B cell (primary cell): ENCODE results near the gene NTSR2. TPM values are rescaled to one million over a fixed set of nuclear protein-coding genes. Genes with fewer than 3 reads are reported as not detected.

ENCODE experiments used
- ATAC-seq: fragments of 200-7000 bp; cut with Tn5 transposase; one replicate; pipeline ENCODE4 v1.10.0; 2021; ENCODE audit warnings: low read depth, mild to moderate bottlenecking, moderate number of reproducible peaks, moderate library complexity
- CTCF ChIA-PET: fragments of 350-600 bp; sonication (Branson Sonifier 250); formaldehyde crosslinking; loops from one replicate; lab custom pipeline; 2021; ENCODE audit warnings: antibody characterized with exemption, inconsistent platforms; lab: Charles Lee
- POLR2A ChIA-PET: fragments of 350-600 bp; sonication (Branson Sonifier 250); formaldehyde crosslinking; loops from one replicate; lab custom pipeline; 2021; ENCODE audit warnings: antibody characterized with exemption; lab: Charles Lee
- DNase-seq: peaks from one replicate; pipeline ENCODE4 v3.0.0; 2013
- H2AFZ ChIP-seq: 2 replicates; pipeline ENCODE4 v1.6.1; 2012; ENCODE audit warnings: mild to moderate bottlenecking, low read depth, low read length; ENCODE audit not compliant: insufficient read depth, poor library complexity, severe bottlenecking
- H3K27ac ChIP-seq, 2 donors: 1 replicate in 1 of 2; 2 replicates in 1 of 2; pipeline ENCODE4 v1.5.1; 2012 to 2013; ENCODE audit warnings: low read length in 2 of 2, mild to moderate bottlenecking in 2 of 2, moderate library complexity in 1 of 2
- H3K27me3 ChIP-seq, 4 experiments: fragments of 200-600 bp in 1 of 4; sonication (generic) in 1 of 4; replicated peaks in 1 of 4; 1 replicate in 2 of 4; 2 replicates in 2 of 4; pipeline versions ENCODE4 v1.6.1 to v1.7.0; 2013 to 2016; ENCODE audit warnings: low read length in 3 of 4, mild to moderate bottlenecking in 2 of 4, mixed read lengths in 1 of 4, moderate library complexity in 1 of 4; ENCODE audit not compliant: insufficient read depth in 4 of 4, control insufficient read depth in 3 of 4; ENCODE audit errors: control extremely low read depth in 1 of 4
- H3K36me3 ChIP-seq, 2 experiments: replicated peaks in 1 of 2; 1 replicate in 1 of 2; 2 replicates in 1 of 2; pipeline versions ENCODE4 v1.6.1 to v1.7.1; 2013; ENCODE audit warnings: low read length in 1 of 2; ENCODE audit not compliant: insufficient read depth in 2 of 2, control insufficient read depth in 1 of 2; ENCODE audit errors: control extremely low read depth in 1 of 2, extremely low read depth in 1 of 2
- H3K4me1 ChIP-seq, 2 donors: fragments of 200-600 bp in 1 of 2; sonication (generic) in 1 of 2; 1 replicate in 1 of 2; 2 replicates in 1 of 2; pipeline versions ENCODE4 v1.5.1 to v1.6.1; 2013 to 2017; ENCODE audit warnings: low read length in 2 of 2; ENCODE audit not compliant: control insufficient read depth in 2 of 2, insufficient read depth in 2 of 2
- H3K4me2 ChIP-seq: replicated peaks from 2 replicates; pipeline ENCODE3; 2012; ENCODE audit warnings: mild to moderate bottlenecking, low read depth, low read length; ENCODE audit not compliant: poor library complexity, severe bottlenecking
- H3K4me3 ChIP-seq, 5 experiments: fragments of 200-600 bp in 1 of 5; sonication (generic) in 1 of 5; 1 replicate in 3 of 5; 2 replicates in 2 of 5; pipeline versions ENCODE4 v1.5.1 to v1.7.0; 2011 to 2016; ENCODE audit warnings: low read length in 4 of 5, mild to moderate bottlenecking in 4 of 5, low read depth in 2 of 5, control low read depth in 1 of 5, moderate library complexity in 1 of 5; ENCODE audit not compliant: insufficient read depth in 1 of 5; ENCODE audit errors: control extremely low read depth in 1 of 5, extremely low read depth in 1 of 5
- H3K79me2 ChIP-seq: fragments of 200-600 bp; sonication (generic); one replicate; pipeline ENCODE4 v1.6.0; 2016; ENCODE audit warnings: low read length; ENCODE audit not compliant: control insufficient read depth, insufficient read depth
- H3K9ac ChIP-seq: fragments of 200-600 bp; sonication (generic); 2 replicates; pipeline ENCODE4 v1.6.1; 2017; ENCODE audit warnings: mild to moderate bottlenecking, low read length, moderate library complexity
- H3K9me3 ChIP-seq, 3 donors: one replicate each; pipeline versions ENCODE4 v1.6.1 to v1.7.1; 2013; ENCODE audit warnings: low read length in 2 of 3; ENCODE audit not compliant: control insufficient read depth in 2 of 3, insufficient read depth in 1 of 3; ENCODE audit errors: control extremely low read depth in 1 of 3
- H4K20me1 ChIP-seq: 2 replicates; pipeline ENCODE4 v1.6.0; 2012; ENCODE audit warnings: mild to moderate bottlenecking, low read length; ENCODE audit not compliant: insufficient read depth, control insufficient read depth, poor library complexity, severe bottlenecking
- H3K27ac Mint-ChIP-seq: one replicate; pipeline ENCODE4 v1.8.0; 2021; ENCODE audit warnings: mixed read lengths
- H3K27me3 Mint-ChIP-seq: one replicate; pipeline ENCODE4 v1.8.0; 2021; ENCODE audit warnings: mixed read lengths
- H3K4me1 Mint-ChIP-seq: one replicate; pipeline ENCODE4 v1.8.0; 2021; ENCODE audit warnings: mixed read lengths
- H3K4me3 Mint-ChIP-seq: one replicate; pipeline ENCODE4 v1.8.0; 2021; ENCODE audit warnings: mixed read lengths
- H3K9me3 Mint-ChIP-seq: one replicate; pipeline ENCODE4 v1.8.0; 2022; ENCODE audit warnings: mixed read lengths; ENCODE audit not compliant: insufficient read depth
- CTCF ChIP-seq: fragments of 200-600 bp; IDR thresholded peaks from one replicate; pipeline ENCODE4 v1.8.0; 2022; ENCODE audit warnings: antibody characterized with exemption, mild to moderate bottlenecking
- EZH2 ChIP-seq: IDR thresholded peaks from 2 replicates; pipeline ENCODE4 v1.6.1; 2012; ENCODE audit warnings: borderline replicate concordance, low read depth, mild to moderate bottlenecking, moderate library complexity, low read length; ENCODE audit not compliant: insufficient read depth, poor library complexity, severe bottlenecking
- WGBS: methylation state at CpG from one replicate; pipeline ENCODE4 v1.1.5; 2013; ENCODE audit warnings: missing lambda C conversion rate; ENCODE audit not compliant: insufficient coverage; 5-methylcytosine and 5-hydroxymethylcytosine counted together
- intact Hi-C: fragments of 100-400 bp; cut with micrococcal nuclease; formaldehyde crosslinking; loops from one replicate; pipeline ENCODE4 v1.10.0; 2022
- polyA plus RNA-seq: library from polyadenylated mRNA; depleted of rRNA; stranded (reverse); fragments of >200 nt; gene quantifications from 2 replicates; pipeline ENCODE4 v1.2.3, GENCODE V29; 2012
- total RNA-seq, 2 donors: library from RNA; stranded (reverse); fragments of 120-200 nt in 1 of 2; gene quantifications; 1 replicate in 1 of 2; 2 replicates in 1 of 2; pipeline versions ENCODE4 v1.2.3 to v1.2.4, GENCODE V29; 2013 to 2022

Gene NTSR2
- total and polyA plus RNA-seq, 2 donors (not counting 1 experiment from before 2014, with no cell fraction given), result not detected

GRCh38 chr2:11672407-11672806 is 2.4 kb upstream of the NTSR2 start:
- H3K4me3 ChIP-seq, result no peak overlapping the region
- no peaks in the 10 kb centered on the region for H4K20me1 ChIP-seq
- no CpG with 5 or more reads among the region's 3 CpGs for WGBS
- peaks cover 38% of the 10 kb centered on the region for H3K27me3 Mint-ChIP-seq
- DNase-seq (peak; percentile 28), ATAC-seq (no peak)
- TF ChIP-seq CTCF, result no peak
- TF ChIP-seq EZH2, result no peak
- H3K27ac ChIP-seq, result no peak overlapping the region
- no peak overlapping the region for H3K9ac ChIP-seq
- CTCF ChIA-PET, result interaction anchor here (0.6 kb wide), 1 partner anchor 722 kb away, joined by 3 read pairs; no protein-coding TSS in a partner anchor
- POLR2A ChIA-PET, result no interaction called here
- intact Hi-C loops, result no loop called here
- peak overlapping the region; percentile 27 for H3K4me2 ChIP-seq
- H3K36me3 ChIP-seq, result no peaks in the 10 kb centered on the region
- H3K79me2 ChIP-seq, result no peaks in the 10 kb centered on the region
- peaks cover 3% of the 10 kb centered on the region for H3K9me3 Mint-ChIP-seq
- H3K27me3 ChIP-seq, result peaks cover 0 to 41% (median 10%) of the 10 kb centered on the region in 4 experiments
- H3K9me3 ChIP-seq, result peaks cover 0 to 19% (median 0%) of the 10 kb centered on the region in 3 donors
- H3K4me1 ChIP-seq, result peaks cover 6 to 9% of the 10 kb centered on the region in 2 donors
- peaks cover 13% of the 10 kb centered on the region for H3K4me1 Mint-ChIP-seq
- no peak overlapping the region for H3K4me3 Mint-ChIP-seq
- no peak overlapping the region for H2AFZ ChIP-seq
- no peak overlapping the region for H3K27ac Mint-ChIP-seq

GRCh38 chr2:11667866-11668637 is 1.9 kb downstream of the NTSR2 start:
- 83% methylated on average over 13 of the region's 16 CpGs for WGBS
- POLR2A ChIA-PET, result no interaction called here
- Histone ChIP-seq H3K79me2 (no peaks in the 10 kb centered on the region), H3K9ac (no peak overlapping the region), H3K4me2 (no peak overlapping the region), H4K20me1 (no peaks in the 10 kb centered on the region), H3K9me3 (peaks cover 0 to 9% (median 2%) of the 10 kb centered on the region in 3 donors), H3K36me3 (no peaks in the 10 kb centered on the region), H3K4me1 (peaks cover 6 to 7% of the 10 kb centered on the region in 2 donors), H3K27me3 (peaks cover 0 to 21% (median 10%) of the 10 kb centered on the region in 4 experiments), H3K4me3 (no peak overlapping the region), H2AFZ (no peak overlapping the region), H3K27ac (no peak overlapping the region)
- H3K4me3 Mint-ChIP-seq, result no peak overlapping the region
- CTCF ChIA-PET, result no interaction called here
- peaks cover 3% of the 10 kb centered on the region for H3K9me3 Mint-ChIP-seq
- intact Hi-C loops, result no loop called here
- ATAC-seq (no peak), DNase-seq (no peak)
- TF ChIP-seq CTCF (no peak), EZH2 (no peak)
- H3K4me1 Mint-ChIP-seq, result peaks cover 11% of the 10 kb centered on the region
- no peak overlapping the region for H3K27ac Mint-ChIP-seq
- H3K27me3 Mint-ChIP-seq, result peaks cover 50% of the 10 kb centered on the region
